Measurements from ENCODE around the gene LHPP. TPM values are rescaled to one million over a fixed set of nuclear protein-coding genes. Genes with fewer than 3 reads are reported as not detected.

LHPP gene
- total and polyA plus RNA-seq, 2 experiments from 2014 or later = 19.1 to 40.6 TPM

- H3K27ac ChIP-seq = no peak overlapping the region
- no peak for DNase-seq (ENCODE audit: low read depth in 1 of 2, low spot score in 1 of 2)
- no peak overlapping the region for H3K4me3 ChIP-seq
- no peaks in the 10 kb centered on the region for H3K4me1 ChIP-seq (ENCODE audit: low read depth)
- H3K36me3 ChIP-seq = no peaks in the 10 kb centered on the region
- H3K27me3 ChIP-seq = no peaks in the 10 kb centered on the region
- no peak for TF ChIP-seq CTCF (IDR thresholded peaks at IDR 0.05; ENCODE audit: low read depth, low read length)
- no peaks in the 10 kb centered on the region for H3K9me3 ChIP-seq (ENCODE audit: low read depth)
Observed at GRCh38 chr10:124510759-124511158, 49.1 kb downstream of the LHPP start.

GRCh38 chr10:124511205-124512039, 49.8 kb downstream of the LHPP start:
- DNase-seq (ENCODE audit: low read depth in 1 of 2, low spot score in 1 of 2) = no peak
- no peak for TF ChIP-seq CTCF (IDR thresholded peaks at IDR 0.05; ENCODE audit: low read depth, low read length)
- Histone ChIP-seq H3K4me3 (no peak overlapping the region), H3K4me1 (ENCODE audit: low read depth) (no peaks in the 10 kb centered on the region), H3K9me3 (ENCODE audit: low read depth) (no peaks in the 10 kb centered on the region), H3K36me3 (no peaks in the 10 kb centered on the region), H3K27ac (no peak overlapping the region), H3K27me3 (no peaks in the 10 kb centered on the region)

- Histone ChIP-seq H3K9me3 (ENCODE audit: low read depth) (no peaks in the 10 kb centered on the region), H3K4me3 (no peak overlapping the region), H3K27ac (no peak overlapping the region), H3K4me1 (ENCODE audit: low read depth) (no peaks in the 10 kb centered on the region), H3K36me3 (no peaks in the 10 kb centered on the region), H3K27me3 (no peaks in the 10 kb centered on the region)
- no peak for DNase-seq (ENCODE audit: low read depth in 1 of 2, low spot score in 1 of 2)
- TF ChIP-seq CTCF (IDR thresholded peaks at IDR 0.05; ENCODE audit: low read depth, low read length) = no peak
Observed at GRCh38 chr10:124512040-124512428, 50.4 kb downstream of the LHPP start.

GRCh38 chr10:124512600-124512999, 51.0 kb downstream of the LHPP start:
- Histone ChIP-seq H3K36me3 (no peaks in the 10 kb centered on the region), H3K27me3 (no peaks in the 10 kb centered on the region), H3K9me3 (ENCODE audit: low read depth) (no peaks in the 10 kb centered on the region), H3K4me1 (ENCODE audit: low read depth) (no peaks in the 10 kb centered on the region), H3K4me3 (no peak overlapping the region), H3K27ac (no peak overlapping the region)
- no peak for DNase-seq (ENCODE audit: low read depth in 1 of 2, low spot score in 1 of 2)
- no peak for TF ChIP-seq CTCF (IDR thresholded peaks at IDR 0.05; ENCODE audit: low read depth, low read length)

GRCh38 chr10:124515244-124515970, 53.8 kb downstream of the LHPP start:
- no peaks in the 10 kb centered on the region for H3K36me3 ChIP-seq
- H3K9me3 ChIP-seq (ENCODE audit: low read depth) = no peaks in the 10 kb centered on the region
- H3K27ac ChIP-seq = no peak overlapping the region
- DNase-seq (ENCODE audit: low read depth in 1 of 2, low spot score in 1 of 2) = no peak
- H3K4me3 ChIP-seq = no peak overlapping the region
- H3K4me1 ChIP-seq (ENCODE audit: low read depth) = no peaks in the 10 kb centered on the region
- no peak for TF ChIP-seq CTCF (IDR thresholded peaks at IDR 0.05; ENCODE audit: low read depth, low read length)
- H3K27me3 ChIP-seq = no peaks in the 10 kb centered on the region
